Measurements from ENCODE around the gene CACNA2D2. TPM values are rescaled to one million over a fixed set of nuclear protein-coding genes. Genes with fewer than 3 reads are reported as not detected.

Gene CACNA2D2
- total RNA-seq, 1 donor from 2014 or later = 19.4 TPM

DNA sequence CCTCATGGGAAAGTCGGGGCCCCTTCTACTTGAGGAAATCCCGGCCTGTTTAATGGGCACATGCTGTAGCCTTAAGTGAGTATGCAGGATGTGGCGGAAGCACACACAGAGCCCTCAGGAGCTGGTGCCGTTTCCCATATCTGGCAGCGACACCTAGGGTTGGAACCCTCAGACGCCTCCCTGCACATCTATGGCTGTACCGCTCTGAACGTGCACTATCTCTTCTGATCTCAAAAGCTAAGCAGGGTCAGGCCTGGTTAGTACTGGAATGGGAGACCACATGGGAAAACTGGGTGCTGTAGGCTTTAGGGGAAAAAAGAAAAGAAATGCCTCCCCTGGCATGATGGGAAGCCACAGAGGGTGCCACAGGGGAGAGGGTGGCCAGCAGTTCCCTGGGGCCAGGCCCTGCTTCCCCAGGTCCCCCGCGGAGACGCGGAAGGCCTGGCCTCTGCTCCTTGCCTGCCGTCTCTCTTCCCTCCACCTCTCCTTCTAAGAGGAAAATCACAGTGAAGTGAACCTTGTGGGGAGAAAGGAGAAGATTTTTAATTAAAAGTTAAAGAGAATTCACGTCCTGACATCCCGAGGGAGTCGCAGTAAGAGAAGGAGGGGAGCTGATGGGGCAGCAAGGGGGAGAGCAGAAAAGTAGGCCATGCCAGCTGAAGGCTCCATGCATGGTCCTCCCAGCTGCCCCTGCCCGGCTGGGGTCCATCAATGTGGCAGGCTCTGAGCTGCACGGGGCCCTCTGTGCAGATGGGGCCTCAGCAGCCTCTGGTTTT, 83.7 kb downstream of the CACNA2D2 start:
- DNase-seq (ENCODE audit: extremely low spot score, unreplicated experiment) = no peak
- no peak for TF ChIP-seq CTCF (conservative IDR thresholded peaks at IDR 0.05)
- Mint-ChIP-seq H3K4me1 (ENCODE audit: unreplicated experiment) (peaks cover 15% of the 10 kb centered on the region), H3K27ac (no peak overlapping the region), H3K9me3 (no peaks in the 10 kb centered on the region), H3K36me3 (no peaks in the 10 kb centered on the region), H3K27me3 (no peaks in the 10 kb centered on the region), H3K4me3 (no peak overlapping the region)

DNA sequence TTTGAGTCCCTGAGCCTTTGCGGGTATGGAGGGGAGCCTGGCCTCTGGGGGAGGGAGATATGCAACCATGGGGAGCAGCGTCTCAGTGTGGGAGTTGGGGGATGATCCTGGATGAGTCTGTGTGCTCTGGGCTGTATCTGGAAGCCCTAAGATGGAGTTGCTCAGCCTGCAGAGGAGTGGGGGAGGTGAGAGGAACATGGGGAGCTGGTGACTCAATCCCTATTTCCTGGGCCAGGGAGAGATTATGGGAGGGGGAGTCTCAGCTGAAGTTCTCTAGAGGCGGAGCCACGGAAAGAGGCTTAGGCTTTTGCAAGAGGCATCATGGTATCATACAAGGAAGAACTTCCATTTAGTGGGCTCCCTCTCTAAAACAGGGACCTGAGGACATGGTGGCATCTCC, 84.6 kb downstream of the CACNA2D2 start:
- Mint-ChIP-seq H3K36me3 (no peaks in the 10 kb centered on the region), H3K4me1 (ENCODE audit: unreplicated experiment) (peaks cover 15% of the 10 kb centered on the region), H3K4me3 (no peak overlapping the region), H3K27me3 (no peaks in the 10 kb centered on the region), H3K27ac (no peak overlapping the region), H3K9me3 (no peaks in the 10 kb centered on the region)
- TF ChIP-seq CTCF (conservative IDR thresholded peaks at IDR 0.05) = no peak
- no peak for DNase-seq (ENCODE audit: extremely low spot score, unreplicated experiment)

- H3K36me3 Mint-ChIP-seq = no peaks in the 10 kb centered on the region
- H3K27ac Mint-ChIP-seq = no peak overlapping the region
- H3K4me1 Mint-ChIP-seq (ENCODE audit: unreplicated experiment) = peaks cover 15% of the 10 kb centered on the region
- no peaks in the 10 kb centered on the region for H3K27me3 Mint-ChIP-seq
- DNase-seq (ENCODE audit: extremely low spot score, unreplicated experiment) = no peak
- no peak overlapping the region for H3K4me3 Mint-ChIP-seq
- no peaks in the 10 kb centered on the region for H3K9me3 Mint-ChIP-seq
- no peak for TF ChIP-seq CTCF (conservative IDR thresholded peaks at IDR 0.05)
Observed at GRCh38 chr3:50417637-50418033, 85.8 kb downstream of the CACNA2D2 start.

DNA sequence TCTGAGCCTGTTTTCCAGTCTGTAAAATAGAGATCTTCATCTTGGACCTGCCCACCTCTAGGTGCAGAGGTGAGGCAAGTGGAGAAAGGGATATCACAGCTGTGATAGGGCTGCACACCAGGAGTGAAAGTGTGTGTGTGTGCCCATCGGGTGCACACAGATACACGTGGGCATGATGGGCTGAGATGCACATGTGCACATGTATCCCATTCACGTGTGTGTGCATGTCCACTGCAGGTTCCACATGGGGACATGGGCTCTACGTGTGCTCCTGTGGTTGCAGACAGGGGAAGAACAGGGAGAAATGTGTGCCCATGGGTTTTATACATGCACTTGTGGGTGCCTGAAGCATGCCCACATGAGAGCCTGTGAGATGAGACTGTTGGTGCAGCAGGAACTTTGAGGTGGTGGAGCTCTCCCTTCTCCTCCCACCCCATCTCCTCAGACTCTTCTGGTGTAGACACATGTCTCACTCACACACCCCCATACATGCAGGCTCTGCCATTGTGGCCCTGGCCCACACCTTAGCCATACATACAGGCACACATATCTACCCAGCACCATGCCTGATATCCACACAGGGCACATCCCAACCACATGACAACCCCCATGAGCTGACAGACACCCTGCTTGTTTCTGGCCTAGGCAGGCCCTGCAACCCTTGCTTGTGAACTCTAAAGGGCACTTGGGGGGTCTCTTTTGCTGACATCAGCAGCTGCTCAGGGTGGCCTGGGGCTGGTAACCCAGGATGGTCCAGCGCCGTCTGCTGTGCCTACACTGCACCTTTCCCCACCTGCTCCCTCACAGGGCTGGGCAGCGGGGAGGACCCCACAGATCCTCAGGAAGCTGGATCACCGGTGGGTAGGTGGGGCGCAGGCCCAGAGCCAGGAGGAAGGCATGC, 86.4 kb downstream of the CACNA2D2 start:
- no peak overlapping the region for H3K4me3 Mint-ChIP-seq
- H3K4me1 Mint-ChIP-seq (ENCODE audit: unreplicated experiment) = peaks cover 15% of the 10 kb centered on the region
- H3K27me3 Mint-ChIP-seq = no peaks in the 10 kb centered on the region
- H3K9me3 Mint-ChIP-seq = no peaks in the 10 kb centered on the region
- TF ChIP-seq CTCF (conservative IDR thresholded peaks at IDR 0.05) = no peak
- H3K36me3 Mint-ChIP-seq = no peaks in the 10 kb centered on the region
- no peak overlapping the region for H3K27ac Mint-ChIP-seq
- no peak for DNase-seq (ENCODE audit: extremely low spot score, unreplicated experiment)

- no peak for DNase-seq (ENCODE audit: extremely low spot score, unreplicated experiment)
- no peaks in the 10 kb centered on the region for H3K9me3 Mint-ChIP-seq
- H3K36me3 Mint-ChIP-seq = no peaks in the 10 kb centered on the region
- no peak overlapping the region for H3K4me3 Mint-ChIP-seq
- H3K27me3 Mint-ChIP-seq = no peaks in the 10 kb centered on the region
- peaks cover 14% of the 10 kb centered on the region for H3K4me1 Mint-ChIP-seq (ENCODE audit: unreplicated experiment)
- H3K27ac Mint-ChIP-seq = no peak overlapping the region
- TF ChIP-seq CTCF (conservative IDR thresholded peaks at IDR 0.05) = no peak
Observed at GRCh38 chr3:50415816-50416215, 87.6 kb downstream of the CACNA2D2 start.
